Stimulated activated CD4-positive, alpha-beta T cell treated with anti-CD3 and anti-CD28 coated beads, Interleukin-1b, Interleukin-23, amount 100 ng/mL, for 4 hours (primary cell): ENCODE measurements around the gene VCAM1.
"Not testable (repeated sequence)": the region's sequence is repeated elsewhere in the genome, so short reads cannot be mapped to it uniquely, and the experiment has no call there.

Experiments used
- DNase-seq, 2 donors: peaks; one replicate each; pipeline ENCODE4 v3.0.0-alpha.2; 2020; ENCODE audit warnings: low read depth in 2 of 2

VCAM1 gene, protein sequence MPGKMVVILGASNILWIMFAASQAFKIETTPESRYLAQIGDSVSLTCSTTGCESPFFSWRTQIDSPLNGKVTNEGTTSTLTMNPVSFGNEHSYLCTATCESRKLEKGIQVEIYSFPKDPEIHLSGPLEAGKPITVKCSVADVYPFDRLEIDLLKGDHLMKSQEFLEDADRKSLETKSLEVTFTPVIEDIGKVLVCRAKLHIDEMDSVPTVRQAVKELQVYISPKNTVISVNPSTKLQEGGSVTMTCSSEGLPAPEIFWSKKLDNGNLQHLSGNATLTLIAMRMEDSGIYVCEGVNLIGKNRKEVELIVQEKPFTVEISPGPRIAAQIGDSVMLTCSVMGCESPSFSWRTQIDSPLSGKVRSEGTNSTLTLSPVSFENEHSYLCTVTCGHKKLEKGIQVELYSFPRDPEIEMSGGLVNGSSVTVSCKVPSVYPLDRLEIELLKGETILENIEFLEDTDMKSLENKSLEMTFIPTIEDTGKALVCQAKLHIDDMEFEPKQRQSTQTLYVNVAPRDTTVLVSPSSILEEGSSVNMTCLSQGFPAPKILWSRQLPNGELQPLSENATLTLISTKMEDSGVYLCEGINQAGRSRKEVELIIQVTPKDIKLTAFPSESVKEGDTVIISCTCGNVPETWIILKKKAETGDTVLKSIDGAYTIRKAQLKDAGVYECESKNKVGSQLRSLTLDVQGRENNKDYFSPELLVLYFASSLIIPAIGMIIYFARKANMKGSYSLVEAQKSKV

DNA sequence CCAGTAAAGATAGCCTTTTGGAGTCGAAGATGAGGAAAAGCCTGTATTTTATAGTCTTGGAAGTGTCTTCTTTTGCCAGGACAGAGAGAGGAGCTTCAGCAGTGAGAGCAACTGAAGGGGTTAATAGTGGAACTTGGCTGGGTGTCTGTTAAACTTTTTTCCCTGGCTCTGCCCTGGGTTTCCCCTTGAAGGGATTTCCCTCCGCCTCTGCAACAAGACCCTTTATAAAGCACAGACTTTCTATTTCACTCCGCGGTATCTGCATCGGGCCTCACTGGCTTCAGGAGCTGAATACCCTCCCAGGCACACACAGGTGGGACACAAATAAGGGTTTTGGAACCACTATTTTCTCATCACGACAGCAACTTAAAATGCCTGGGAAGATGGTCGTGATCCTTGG, at the start of gene VCAM1:
Gene VCAM1 (plus strand): TSS at position 253 of the 400 bp plus-strand sequence. CDS start 119 bp downstream, at position 372.
- DNase-seq = no peak

DNA sequence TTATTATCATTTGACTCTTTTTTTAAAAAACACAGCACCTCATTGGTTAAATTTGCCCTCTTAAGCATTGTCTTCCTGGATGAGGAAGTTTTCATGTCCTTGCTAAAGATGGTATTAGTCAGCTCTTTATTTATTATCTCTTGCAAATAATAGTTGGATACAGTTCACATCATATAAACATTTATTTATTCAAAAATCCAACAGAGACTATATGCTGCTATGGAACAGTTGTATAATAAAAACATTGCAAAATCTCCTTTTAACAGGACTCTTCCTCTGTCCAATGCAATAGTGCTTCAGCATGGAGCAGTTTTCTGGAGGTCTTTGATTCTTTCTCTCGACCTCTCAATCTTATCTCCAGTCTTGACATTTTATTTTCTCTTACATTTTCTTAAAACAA, 49.5 kb upstream of the VCAM1 start:
- DNase-seq = no peak

DNA sequence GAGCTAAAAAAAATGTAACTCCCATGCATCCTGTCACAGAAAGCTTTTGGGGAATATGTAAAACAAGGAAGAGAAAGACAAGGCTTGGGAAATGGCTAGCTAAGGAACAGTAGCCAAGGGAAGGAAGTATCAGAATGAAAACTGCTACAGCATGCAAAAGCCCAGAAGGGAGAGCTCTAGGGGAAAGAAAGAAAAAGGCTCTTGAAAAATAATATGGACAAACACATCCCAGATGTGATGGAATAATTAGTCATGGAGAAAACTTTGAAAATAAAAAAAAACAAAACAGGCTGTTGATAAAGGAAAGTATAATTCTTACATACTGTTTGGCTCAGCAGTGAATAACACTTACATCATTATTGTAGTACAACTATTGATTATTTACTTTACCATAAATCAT, 47.9 kb upstream of the VCAM1 start:
- no peak for DNase-seq

DNA sequence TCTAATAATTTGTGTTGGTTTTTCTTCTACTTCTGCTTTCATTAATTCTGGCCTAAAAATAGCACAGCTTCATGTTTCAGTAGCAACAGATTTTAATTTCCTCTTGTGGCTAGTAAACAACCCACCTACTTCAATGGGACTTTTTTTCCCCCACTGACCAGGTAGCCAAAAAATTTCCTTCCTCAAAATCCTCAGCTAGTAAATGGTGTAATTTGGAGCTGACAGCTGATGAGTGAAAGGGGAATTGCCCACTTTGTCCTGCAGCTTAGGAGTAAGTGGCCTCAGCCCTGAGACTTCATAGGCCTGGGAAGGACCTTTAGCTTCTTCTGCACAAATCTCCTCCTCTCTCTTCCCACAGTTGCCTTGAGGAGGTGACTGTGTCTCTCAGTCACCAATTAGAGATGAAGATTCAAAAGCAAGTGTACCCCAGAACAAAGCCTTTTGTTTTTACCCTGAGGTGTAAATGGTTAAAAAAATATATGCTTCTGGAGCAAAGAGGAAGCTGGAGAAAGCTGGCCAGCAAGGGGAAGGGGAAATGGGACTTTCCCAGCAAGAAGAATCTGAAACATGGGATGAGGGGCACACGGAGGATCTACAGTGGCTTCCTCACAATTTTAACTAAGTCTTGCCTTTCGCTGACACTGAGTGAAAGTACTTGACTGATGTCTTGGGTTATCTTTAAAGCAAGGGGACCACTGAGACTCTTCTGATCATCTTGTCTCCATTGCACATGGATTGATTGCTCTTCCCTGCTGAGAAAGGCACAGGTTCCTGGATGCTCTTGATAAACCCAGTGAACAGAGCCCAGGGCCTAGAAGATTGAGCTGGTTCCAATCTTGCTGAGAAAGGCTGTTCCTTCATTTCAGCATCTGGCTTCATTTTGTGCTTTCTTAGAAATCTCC, 35.8 kb upstream of the VCAM1 start:
- DNase-seq = no peak

GRCh38 chr1:100699744-100700143, 19.8 kb upstream of the VCAM1 start:
- no peak for DNase-seq

GRCh38 chr1:100700586-100700985, 19.0 kb upstream of the VCAM1 start:
- DNase-seq = no peak

DNA sequence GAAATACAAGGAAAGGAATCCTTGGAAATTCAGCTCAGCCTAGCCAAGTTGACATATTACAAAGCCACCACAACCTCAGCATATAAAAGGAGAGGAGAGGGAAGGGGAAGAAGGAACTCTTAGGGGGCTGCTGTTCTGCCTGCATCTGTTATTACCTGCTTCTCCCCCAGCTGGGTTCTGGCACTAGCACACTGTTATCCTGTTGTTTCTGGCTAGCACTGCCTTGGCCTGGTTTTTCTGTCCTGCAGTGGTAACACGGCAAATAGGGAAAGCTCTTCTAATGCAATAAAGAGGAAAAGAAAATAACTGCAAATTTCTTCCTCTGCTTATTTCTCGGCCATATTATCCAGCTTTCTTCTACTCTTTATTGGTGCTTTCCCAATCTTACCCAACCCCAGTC, 16.5 kb upstream of the VCAM1 start:
- DNase-seq = no peak

GRCh38 chr1:100703716-100704115, 15.8 kb upstream of the VCAM1 start:
- DNase-seq = no peak

- DNase-seq = no peak
These were observed 15.1 kb upstream of the VCAM1 start for GRCh38 chr1:100704473-100704872.

DNA sequence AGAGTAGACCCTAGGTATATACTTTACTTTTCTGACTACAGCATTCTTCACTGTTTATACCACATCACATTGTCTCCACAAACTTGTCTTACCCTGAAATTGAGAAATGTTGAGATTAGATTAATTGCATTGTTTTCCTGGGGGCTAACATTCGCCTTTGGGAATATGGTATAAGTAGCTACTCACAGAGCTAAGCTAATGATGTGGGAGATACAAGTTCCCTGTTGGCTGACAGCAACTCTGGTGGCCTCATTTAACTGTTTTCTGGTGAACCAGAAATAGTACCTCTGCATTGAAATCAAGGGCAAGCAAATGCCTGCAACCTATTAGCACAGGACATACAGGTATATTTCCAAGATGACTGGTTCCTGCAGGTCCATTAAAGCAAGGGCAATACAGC, 13.2 kb upstream of the VCAM1 start:
- no peak for DNase-seq

- no peak for DNase-seq
These were observed 12.7 kb upstream of the VCAM1 start for GRCh38 chr1:100706856-100707255.

GRCh38 chr1:100708476-100709062, 11.0 kb upstream of the VCAM1 start:
- no peak for DNase-seq

GRCh38 chr1:100710906-100711682, 8.4 kb upstream of the VCAM1 start:
- no peak for DNase-seq

DNA sequence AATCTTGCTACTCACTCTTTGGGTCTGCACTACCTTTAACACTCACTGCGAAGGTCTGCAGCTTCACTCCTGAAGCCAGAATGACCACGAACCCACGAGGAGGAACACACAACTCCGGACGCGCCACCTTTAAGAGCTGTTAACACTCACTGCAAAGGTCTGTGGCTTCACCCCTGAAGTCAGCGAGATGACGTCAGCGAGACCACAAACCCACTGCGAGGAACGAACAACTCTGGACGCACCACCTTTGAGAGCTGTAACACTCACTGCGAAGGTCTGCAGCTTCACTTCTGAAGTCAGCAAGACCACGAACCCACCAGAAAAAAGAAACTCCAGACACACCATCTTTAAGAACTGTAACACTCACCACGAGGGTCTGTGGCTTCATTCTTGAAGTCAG, 6.5 kb upstream of the VCAM1 start:
- not testable (repeated sequence) for DNase-seq

DNA sequence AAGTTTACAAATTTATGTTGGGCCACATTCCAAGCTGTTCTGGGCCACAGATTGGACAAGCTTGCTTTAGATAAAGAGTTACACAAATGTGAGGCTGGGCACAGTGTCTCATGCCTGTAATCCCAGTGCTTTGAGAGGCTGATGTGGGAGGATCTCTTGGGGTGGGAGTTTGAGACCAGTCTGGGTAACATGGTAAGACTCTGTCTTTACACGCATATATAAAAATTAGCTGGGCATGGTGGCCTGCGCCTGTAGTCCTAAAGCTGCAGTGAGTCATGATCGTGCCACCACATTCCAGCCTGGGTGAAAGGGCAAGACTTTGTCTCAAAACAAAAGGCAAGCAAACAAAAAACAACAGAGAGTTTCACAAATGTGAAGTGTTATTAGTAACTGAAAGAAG, 5.9 kb upstream of the VCAM1 start:
- no peak for DNase-seq

- DNase-seq = no peak
These were observed 4.9 kb upstream of the VCAM1 start for GRCh38 chr1:100714599-100714998.

DNA sequence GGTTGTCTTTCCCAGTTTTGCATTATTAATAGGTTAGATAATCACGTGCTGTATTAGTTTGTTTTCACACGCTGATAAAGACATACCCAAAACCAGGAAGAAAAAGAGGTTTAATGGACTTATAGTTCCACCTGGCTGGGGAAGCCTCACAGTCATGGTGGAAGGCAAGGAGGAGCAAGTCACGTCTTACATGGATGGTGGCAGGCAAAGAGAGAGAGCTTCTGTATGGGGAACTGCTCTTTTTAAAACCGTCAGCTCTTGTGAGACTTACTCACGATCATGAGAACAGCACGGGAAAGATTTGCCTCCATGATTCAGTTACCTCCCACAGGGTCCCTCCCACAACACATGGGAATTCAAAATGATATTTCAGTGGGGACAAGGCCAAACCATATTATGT, 2.3 kb upstream of the VCAM1 start:
- DNase-seq = no peak

DNA sequence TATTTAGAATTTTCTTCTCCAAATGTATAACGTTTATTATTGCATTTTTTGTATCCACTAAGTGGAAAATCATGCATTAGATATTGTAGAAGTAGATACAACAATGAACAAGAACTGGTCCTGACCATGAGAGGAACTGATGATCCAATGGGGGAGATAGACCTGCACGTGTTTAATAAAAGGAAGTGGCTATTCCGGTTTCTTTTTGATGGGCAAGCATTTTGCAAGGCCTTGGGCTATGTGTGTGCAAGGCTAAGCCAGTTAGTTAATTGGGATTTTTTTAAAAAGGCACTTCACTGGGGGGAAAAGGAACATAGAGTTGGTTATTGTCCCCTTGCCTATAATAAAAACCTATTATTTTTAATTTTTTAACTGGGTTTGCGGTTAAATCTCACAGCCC, 961 bp upstream of the VCAM1 start:
- no peak for DNase-seq

DNA sequence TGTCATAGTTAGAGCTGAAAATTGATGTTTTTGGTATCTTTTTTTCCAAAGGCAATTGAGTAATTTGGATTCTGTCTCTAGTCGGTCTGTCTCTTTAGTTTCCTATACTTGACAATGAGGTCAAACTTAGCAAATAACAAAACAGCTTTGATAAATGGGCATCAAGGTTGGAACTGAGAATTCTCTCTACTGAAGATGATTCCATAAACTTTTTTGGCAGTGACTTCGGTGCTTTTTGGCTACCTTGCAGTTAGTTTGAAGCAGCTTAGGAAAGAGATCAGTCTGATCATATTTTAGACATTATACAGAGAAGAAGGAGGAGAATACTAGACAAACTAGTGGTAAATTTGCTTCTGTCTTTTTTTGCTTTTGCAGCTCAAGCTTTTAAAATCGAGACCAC, 559 bp downstream of the VCAM1 start:
- no peak for DNase-seq

DNA sequence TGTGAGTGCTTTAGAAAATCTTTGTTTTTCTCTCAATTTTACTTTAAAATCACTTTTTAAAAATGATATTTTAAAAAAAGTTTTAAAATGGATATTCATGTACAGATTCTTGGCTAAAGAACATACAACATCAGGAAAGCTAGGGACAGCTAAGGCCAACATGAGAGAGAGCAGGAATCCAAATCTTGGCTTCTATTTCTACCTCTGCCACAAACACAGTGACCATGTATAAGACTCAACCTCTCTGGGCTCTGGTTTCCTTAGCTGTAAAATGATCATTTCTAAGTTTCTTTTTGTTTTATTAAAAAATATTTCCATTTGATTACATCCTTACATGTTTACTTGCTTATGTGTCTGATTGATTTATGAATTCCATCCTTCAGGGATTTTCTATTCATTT, 1.2 kb downstream of the VCAM1 start:
- DNase-seq = no peak
